ENCODE results near the gene ZNF384. TPM values are rescaled to one million over a fixed set of nuclear protein-coding genes. Genes with fewer than 3 reads are reported as not detected.

Gene ZNF384
- total and polyA plus RNA-seq, 2 experiments from 2014 or later = 20.5 to 35.9 TPM

- TF ChIP-seq REST (IDR thresholded peaks at IDR 0.05; ENCODE audit: unreplicated experiment) = no peak
- no peak for TF ChIP-seq POLR2AphosphoS5 (IDR thresholded peaks at IDR 0.05; ENCODE audit: low read depth)
These were observed 10.2 kb upstream of the ZNF384 start (continued) for GRCh38 chr12:6699259-6699988.

GRCh38 chr12:6698352-6699046 is 9.3 kb upstream of the ZNF384 start:
- peaks cover 14% of the 10 kb centered on the region; the same call in 1 of the 2 replicates for H3F3A ChIP-seq (replicated peaks; ENCODE audit: low read depth)
- H3K27me3 Mint-ChIP-seq (ENCODE audit: insufficient read depth, low read depth, poor library complexity) = peaks cover 31% of the 10 kb centered on the region
- peaks cover 27% of the 10 kb centered on the region for H3K4me1 Mint-ChIP-seq
- 0 out of 2 replicates have a peak, but pooled peaks cover 3% of the 10 kb centered on the region for H3K79me2 ChIP-seq (replicated peaks; ENCODE audit: insufficient read depth)
- H3K4me3 Mint-ChIP-seq = peak overlapping the region; percentile 56
- no peaks in the 10 kb centered on the region for H3K9me2 ChIP-seq (ENCODE audit: insufficient read depth)
- H3K27ac Mint-ChIP-seq = no peak overlapping the region
- ATAC-seq (no peak), DNase-seq (ENCODE audit: low spot score) (peak; percentile 5)
- H3K36me3 ChIP-seq (ENCODE audit: insufficient read depth) = no peaks in the 10 kb centered on the region
- H3K4me3 ChIP-seq = peak overlapping the region; percentile 90
- H3K4me1 ChIP-seq (ENCODE audit: insufficient read depth) = peaks cover 15% of the 10 kb centered on the region
- H3K4me2 ChIP-seq = peak overlapping the region; percentile 95
- peaks cover 4% of the 10 kb centered on the region; the same call in 2 of the 3 replicates for H3K9me3 Mint-ChIP-seq
- peaks cover 28% of the 10 kb centered on the region for H3K27me3 ChIP-seq (ENCODE audit: insufficient read depth)
- no peaks in the 10 kb centered on the region for H4K20me1 ChIP-seq (replicated peaks; ENCODE audit: insufficient read depth)
- H3K27ac ChIP-seq (ENCODE audit: low read depth) = 0 out of 2 replicates have a peak overlapping the region, but pooled peaks have one; percentile 59
- H3K36me3 Mint-ChIP-seq (ENCODE audit: low read depth) = peaks cover 6% of the 10 kb centered on the region; the same call in 2 of the 3 replicates
- no peak overlapping the region for H2AFZ ChIP-seq
- TF ChIP-seq ZNF114 (CRISPR knock-in tag; IDR thresholded peaks at IDR 0.05) = no peak
- TF ChIP-seq, protein P1, sequence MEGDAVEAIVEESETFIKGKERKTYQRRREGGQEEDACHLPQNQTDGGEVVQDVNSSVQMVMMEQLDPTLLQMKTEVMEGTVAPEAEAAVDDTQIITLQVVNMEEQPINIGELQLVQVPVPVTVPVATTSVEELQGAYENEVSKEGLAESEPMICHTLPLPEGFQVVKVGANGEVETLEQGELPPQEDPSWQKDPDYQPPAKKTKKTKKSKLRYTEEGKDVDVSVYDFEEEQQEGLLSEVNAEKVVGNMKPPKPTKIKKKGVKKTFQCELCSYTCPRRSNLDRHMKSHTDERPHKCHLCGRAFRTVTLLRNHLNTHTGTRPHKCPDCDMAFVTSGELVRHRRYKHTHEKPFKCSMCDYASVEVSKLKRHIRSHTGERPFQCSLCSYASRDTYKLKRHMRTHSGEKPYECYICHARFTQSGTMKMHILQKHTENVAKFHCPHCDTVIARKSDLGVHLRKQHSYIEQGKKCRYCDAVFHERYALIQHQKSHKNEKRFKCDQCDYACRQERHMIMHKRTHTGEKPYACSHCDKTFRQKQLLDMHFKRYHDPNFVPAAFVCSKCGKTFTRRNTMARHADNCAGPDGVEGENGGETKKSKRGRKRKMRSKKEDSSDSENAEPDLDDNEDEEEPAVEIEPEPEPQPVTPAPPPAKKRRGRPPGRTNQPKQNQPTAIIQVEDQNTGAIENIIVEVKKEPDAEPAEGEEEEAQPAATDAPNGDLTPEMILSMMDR (conservative IDR thresholded peaks at IDR 0.05; ENCODE audit: low read depth in 2 of 2) = no peak
- TF ChIP-seq NANOG (IDR thresholded peaks at IDR 0.05; ENCODE audit: borderline replicate concordance) = no peak
- TF ChIP-seq ZNF331 (CRISPR knock-in tag; IDR thresholded peaks at IDR 0.05; ENCODE audit: low read depth) = no peak
- TF ChIP-seq POLR2AphosphoS5 (IDR thresholded peaks at IDR 0.05; ENCODE audit: low read depth) = no peak
- no peak for TF ChIP-seq EZH2 (IDR thresholded peaks at IDR 0.05; ENCODE audit: low read depth, unreplicated experiment)
- TF ChIP-seq CREB1 (CRISPR knock-in tag; IDR thresholded peaks at IDR 0.05; ENCODE audit: low read depth) = no peak
- no peak for TF ChIP-seq EZH2phosphoT487 (IDR thresholded peaks at IDR 0.05; ENCODE audit: unreplicated experiment)
- TF ChIP-seq, protein P2, sequence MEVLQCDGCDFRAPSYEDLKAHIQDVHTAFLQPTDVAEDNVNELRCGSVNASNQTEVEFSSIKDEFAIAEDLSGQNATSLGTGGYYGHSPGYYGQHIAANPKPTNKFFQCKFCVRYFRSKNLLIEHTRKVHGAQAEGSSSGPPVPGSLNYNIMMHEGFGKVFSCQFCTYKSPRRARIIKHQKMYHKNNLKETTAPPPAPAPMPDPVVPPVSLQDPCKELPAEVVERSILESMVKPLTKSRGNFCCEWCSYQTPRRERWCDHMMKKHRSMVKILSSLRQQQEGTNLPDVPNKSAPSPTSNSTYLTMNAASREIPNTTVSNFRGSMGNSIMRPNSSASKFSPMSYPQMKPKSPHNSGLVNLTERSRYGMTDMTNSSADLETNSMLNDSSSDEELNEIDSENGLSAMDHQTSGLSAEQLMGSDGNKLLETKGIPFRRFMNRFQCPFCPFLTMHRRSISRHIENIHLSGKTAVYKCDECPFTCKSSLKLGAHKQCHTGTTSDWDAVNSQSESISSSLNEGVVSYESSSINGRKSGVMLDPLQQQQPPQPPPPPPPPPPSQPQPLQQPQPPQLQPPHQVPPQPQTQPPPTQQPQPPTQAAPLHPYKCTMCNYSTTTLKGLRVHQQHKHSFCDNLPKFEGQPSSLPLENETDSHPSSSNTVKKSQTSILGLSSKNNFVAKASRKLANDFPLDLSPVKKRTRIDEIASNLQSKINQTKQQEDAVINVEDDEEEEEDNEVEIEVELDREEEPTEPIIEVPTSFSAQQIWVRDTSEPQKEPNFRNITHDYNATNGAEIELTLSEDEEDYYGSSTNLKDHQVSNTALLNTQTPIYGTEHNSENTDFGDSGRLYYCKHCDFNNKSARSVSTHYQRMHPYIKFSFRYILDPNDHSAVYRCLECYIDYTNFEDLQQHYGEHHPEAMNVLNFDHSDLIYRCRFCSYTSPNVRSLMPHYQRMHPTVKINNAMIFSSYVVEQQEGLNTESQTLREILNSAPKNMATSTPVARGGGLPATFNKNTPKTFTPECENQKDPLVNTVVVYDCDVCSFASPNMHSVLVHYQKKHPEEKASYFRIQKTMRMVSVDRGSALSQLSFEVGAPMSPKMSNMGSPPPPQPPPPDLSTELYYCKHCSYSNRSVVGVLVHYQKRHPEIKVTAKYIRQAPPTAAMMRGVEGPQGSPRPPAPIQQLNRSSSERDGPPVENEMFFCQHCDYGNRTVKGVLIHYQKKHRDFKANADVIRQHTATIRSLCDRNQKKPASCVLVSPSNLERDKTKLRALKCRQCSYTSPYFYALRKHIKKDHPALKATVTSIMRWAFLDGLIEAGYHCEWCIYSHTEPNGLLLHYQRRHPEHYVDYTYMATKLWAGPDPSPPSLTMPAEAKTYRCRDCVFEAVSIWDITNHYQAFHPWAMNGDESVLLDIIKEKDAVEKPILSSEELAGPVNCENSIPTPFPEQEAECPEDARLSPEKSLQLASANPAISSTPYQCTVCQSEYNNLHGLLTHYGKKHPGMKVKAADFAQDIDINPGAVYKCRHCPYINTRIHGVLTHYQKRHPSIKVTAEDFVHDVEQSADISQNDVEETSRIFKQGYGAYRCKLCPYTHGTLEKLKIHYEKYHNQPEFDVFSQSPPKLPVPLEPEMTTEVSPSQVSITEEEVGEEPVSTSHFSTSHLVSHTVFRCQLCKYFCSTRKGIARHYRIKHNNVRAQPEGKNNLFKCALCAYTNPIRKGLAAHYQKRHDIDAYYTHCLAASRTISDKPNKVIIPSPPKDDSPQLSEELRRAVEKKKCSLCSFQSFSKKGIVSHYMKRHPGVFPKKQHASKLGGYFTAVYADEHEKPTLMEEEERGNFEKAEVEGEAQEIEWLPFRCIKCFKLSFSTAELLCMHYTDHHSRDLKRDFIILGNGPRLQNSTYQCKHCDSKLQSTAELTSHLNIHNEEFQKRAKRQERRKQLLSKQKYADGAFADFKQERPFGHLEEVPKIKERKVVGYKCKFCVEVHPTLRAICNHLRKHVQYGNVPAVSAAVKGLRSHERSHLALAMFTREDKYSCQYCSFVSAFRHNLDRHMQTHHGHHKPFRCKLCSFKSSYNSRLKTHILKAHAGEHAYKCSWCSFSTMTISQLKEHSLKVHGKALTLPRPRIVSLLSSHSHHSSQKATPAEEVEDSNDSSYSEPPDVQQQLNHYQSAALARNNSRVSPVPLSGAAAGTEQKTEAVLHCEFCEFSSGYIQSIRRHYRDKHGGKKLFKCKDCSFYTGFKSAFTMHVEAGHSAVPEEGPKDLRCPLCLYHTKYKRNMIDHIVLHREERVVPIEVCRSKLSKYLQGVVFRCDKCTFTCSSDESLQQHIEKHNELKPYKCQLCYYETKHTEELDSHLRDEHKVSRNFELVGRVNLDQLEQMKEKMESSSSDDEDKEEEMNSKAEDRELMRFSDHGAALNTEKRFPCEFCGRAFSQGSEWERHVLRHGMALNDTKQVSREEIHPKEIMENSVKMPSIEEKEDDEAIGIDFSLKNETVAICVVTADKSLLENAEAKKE (CRISPR knock-in tag; IDR thresholded peaks at IDR 0.05) = no peak

Data from GM23338 (cell line).